NCI-H146 treated with DMSO at 0.1 percent for 48 hours (cell line): ENCODE results near the gene CDH4.

Experiments
- DNase-seq: peaks from one replicate; lab custom pipeline; 2025; ENCODE audit not compliant: unreplicated experiment; lab: John Stamatoyannopoulos, UW

The CDH4 gene

GRCh38 chr20:61526907-61527306, 274.8 kb downstream of the CDH4 start:
- DNase-seq = no peak

- DNase-seq = no peak
Observed at GRCh38 chr20:61527626-61528025, 275.6 kb downstream of the CDH4 start.

DNA sequence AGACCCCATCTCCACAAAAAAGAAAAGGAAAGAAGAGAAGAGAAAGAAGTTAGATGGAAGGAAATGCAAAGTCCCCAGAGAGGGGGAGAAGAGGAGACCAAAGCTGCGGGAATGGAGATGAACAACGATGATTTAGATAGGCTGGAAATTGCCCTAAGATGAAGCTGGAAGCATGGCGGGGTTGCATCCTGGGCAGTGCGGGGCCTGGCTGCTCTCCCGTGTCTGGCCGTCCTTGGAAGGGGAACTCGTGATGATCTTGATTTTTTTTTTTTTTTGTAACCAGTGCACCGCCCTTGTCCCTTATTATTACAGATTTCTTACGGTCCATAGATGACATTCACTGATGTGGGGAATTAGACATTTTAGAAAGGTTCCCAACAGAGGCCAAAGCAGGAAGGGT, 276.5 kb downstream of the CDH4 start:
- no peak for DNase-seq

DNA sequence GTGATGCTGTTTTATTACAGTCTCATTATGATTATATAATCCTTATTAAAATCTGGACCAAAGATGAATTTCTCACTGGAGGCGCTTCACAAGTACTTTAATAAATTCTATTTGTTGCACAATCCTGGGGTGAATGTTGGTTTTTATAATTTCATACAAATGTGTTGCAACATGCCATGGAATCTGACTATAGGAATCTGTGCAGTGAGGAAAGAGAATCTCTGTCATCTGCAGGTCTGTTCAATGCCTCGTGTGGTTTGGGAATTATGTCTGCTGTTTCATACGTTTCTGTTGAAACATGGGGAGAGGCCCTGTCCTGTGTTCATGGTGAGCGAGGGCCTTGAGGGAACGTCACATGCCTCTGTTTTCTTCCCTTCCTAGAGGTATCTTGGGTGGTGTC, 277.3 kb downstream of the CDH4 start:
- no peak for DNase-seq

GRCh38 chr20:61531553-61532345, 279.7 kb downstream of the CDH4 start:
- no peak for DNase-seq

- DNase-seq = no peak
Observed at GRCh38 chr20:61532736-61533135, 280.7 kb downstream of the CDH4 start.

GRCh38 chr20:61533231-61533631, 281.2 kb downstream of the CDH4 start:
- no peak for DNase-seq

DNA sequence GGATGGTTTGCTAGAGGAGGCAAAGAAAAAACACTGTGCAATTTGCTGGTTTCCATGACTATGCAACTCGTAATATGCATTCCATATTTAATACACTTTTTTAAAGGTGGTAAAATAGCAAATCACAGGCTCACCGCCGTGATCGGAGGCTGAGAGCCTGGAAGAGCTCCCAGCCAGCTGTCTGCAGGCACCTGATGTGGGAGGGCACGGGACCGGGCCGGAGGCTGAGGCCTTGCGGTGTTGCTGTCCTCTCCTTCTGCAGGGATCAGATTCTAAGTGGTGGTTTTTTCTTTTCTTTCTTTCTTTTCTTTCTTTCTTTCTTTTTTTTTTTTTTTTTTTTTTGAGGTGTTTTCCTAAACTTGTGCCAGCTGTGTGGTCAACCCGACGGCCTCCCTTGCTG, 282.3 kb downstream of the CDH4 start:
- no peak for DNase-seq

DNA sequence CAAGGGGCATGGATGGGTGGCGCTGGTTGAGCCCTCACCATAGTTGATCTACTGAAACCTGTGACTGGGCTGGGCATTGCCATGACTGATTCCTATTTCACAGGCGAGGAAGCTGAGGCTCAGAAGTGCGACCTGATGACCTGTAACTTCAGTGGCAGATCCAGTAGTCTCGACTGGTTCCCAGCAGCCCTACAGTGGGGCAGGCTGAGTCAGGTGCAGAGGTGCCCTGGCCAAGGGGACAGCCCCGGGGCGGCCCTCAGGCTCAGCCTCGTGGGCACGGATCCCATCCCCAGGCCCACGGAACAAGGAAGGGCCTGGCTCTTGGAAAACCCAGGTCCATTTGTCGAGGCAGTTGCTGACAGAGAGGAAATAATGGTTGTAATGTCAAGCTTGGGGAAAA, 283.0 kb downstream of the CDH4 start:
- no peak for DNase-seq

- no peak for DNase-seq
Observed at GRCh38 chr20:61535536-61535935, 283.5 kb downstream of the CDH4 start.

GRCh38 chr20:61535956-61536355, 283.9 kb downstream of the CDH4 start:
- no peak for DNase-seq

GRCh38 chr20:61536671-61537070, 284.6 kb downstream of the CDH4 start:
- DNase-seq = no peak

GRCh38 chr20:61537239-61538182, 285.4 kb downstream of the CDH4 start:
- DNase-seq = no peak

DNA sequence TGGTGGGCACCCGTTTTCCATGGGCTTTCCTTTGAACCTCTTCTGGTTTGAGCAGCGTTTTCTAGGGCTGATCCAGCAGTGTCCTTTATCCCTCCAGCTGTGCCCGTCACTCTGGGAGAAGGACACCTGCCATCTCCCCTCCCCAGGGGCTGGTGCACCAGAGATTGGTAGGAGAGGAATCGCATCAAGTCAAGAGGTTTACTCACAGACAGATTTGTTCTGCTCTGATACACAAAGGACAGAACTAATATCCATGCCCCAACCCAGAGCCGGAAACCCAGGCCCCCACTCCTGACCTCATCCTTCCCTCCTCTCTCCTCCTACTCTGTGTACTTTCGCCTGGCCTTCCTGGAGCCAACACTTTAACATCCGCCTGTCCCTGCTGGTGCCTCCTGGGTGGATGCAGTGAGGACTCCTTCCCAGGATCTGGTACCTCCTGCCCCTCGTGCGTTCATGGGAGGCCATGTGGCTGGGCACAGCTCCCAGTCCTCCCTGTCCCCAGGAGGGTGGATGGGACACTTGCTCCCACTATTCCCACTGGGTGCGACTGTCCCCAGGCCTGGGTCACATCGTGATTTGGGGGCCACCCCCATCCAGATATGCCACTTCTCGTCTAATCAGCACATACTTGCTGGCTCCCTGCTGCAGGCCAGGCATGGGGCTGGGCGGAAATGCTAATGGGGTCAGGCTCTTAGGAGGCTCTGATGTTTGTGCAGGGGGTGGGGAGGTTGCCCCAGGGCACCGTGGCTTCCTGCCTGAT, 286.3 kb downstream of the CDH4 start:
- no peak for DNase-seq

DNA sequence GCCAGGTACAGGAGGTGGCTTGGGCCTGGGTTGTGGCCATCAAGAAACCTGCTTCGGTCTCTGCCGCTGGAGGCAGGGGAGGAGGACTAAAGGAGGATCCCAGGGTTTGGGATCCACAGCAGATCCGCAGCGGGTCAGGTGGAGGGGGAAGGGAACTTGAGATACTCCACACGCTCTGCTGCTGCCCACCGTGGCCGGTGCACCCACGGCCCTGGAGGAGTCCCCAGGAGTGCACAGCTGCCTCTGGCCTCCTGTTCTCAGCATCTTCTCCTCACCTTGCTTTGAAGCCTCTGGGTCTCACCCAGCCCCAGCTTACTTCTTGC, 286.8 kb downstream of the CDH4 start:
- DNase-seq = no peak

- DNase-seq = no peak
Observed at GRCh38 chr20:61539706-61540360, 287.8 kb downstream of the CDH4 start.

DNA sequence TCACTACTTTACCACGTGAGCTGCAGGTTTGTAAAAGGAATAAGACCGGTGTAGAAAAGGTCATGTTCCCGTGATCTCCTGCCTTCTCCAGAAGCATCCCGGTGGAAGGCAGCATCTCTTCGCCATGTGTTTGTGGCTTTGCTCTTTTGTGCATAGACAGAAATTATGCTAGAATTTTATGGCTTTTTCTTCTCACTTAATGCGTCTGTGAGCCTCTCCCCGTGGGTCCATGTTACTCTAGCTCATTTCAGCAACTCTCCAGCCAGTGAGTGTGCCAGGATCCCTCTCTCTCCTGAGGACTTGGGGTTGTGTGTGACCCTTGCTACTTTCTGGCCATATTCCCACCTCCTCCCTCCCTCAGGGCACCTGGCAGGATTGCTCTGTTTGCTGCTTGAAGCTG, 289.5 kb downstream of the CDH4 start:
- no peak for DNase-seq

- no peak for DNase-seq
Observed at GRCh38 chr20:61543086-61543485, 291.0 kb downstream of the CDH4 start.

DNA sequence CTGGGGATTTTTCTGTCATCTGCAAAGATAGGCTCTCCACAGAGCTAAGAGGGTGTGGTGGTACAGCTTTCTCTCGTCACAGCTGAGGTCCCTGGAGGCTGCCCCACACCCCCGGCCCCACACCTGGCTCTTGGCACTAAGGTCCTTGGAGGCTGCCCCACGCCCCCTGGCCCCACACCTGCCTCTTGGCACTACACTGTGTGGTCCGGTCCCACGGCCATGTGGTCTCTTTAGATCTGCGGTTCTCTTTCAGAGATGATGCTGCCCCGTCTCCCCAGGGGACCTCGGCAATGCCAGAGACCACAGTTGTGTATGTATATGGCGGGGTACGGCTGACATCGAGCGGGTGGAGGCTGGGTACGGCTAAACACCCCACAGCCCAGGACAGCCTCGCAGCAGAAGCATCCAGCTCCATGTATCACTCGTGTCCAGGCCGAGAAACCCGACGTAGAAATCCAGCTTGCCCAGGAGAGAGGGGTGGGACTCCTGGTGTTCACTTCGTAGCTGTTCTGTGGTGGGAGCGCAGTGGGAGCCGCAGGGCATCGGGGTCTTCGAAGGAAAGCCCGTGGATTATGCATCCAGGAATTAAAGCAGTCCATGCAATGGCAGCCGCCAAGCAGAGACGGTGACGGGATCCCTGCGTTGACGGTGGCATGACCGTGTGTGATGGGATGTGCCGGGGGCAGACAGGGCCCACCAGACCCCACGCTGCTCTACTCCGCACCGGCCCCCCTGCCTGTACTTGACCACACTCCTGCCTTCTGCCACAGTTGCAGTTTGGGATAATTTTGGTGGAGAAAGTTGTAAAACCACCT, 292.1 kb downstream of the CDH4 start:
- no peak for DNase-seq
